ENCODE results near the gene CA7. TPM values are rescaled to one million over a fixed set of nuclear protein-coding genes. Genes with fewer than 3 reads are reported as not detected.

CA7 gene
- total RNA-seq, 2 donors from 2014 or later, result not detected

- DNase-seq, result no peak
- H3K4me3 Mint-ChIP-seq, result peak overlapping the region; percentile 82
- Histone ChIP-seq H3K36me3 (ENCODE audit: control insufficient read depth, insufficient read depth, low read length) (peaks cover 20% of the 10 kb centered on the region), H3K4me1 (ENCODE audit: control insufficient read depth, insufficient read depth, low read length) (peaks cover 6% of the 10 kb centered on the region), H3K27ac (ENCODE audit: low read depth, low read length) (no peak overlapping the region), H3K27me3 (ENCODE audit: control insufficient read depth, insufficient read depth, low read length, poor library complexity, severe bottlenecking) (no peaks in the 10 kb centered on the region), H3K9ac (ENCODE audit: extremely low read depth, low read length, poor library complexity, severe bottlenecking) (peak overlapping the region; percentile 58), H3K9me3 (ENCODE audit: control insufficient read depth, low read length) (no peaks in the 10 kb centered on the region), H3K4me3 (ENCODE audit: low read length) (peak overlapping the region; percentile 87)
- H3K36me3 Mint-ChIP-seq (ENCODE audit: low read depth), result peaks cover 18% of the 10 kb centered on the region
- no peak overlapping the region for H3K27ac Mint-ChIP-seq
- TF ChIP-seq, protein P1, sequence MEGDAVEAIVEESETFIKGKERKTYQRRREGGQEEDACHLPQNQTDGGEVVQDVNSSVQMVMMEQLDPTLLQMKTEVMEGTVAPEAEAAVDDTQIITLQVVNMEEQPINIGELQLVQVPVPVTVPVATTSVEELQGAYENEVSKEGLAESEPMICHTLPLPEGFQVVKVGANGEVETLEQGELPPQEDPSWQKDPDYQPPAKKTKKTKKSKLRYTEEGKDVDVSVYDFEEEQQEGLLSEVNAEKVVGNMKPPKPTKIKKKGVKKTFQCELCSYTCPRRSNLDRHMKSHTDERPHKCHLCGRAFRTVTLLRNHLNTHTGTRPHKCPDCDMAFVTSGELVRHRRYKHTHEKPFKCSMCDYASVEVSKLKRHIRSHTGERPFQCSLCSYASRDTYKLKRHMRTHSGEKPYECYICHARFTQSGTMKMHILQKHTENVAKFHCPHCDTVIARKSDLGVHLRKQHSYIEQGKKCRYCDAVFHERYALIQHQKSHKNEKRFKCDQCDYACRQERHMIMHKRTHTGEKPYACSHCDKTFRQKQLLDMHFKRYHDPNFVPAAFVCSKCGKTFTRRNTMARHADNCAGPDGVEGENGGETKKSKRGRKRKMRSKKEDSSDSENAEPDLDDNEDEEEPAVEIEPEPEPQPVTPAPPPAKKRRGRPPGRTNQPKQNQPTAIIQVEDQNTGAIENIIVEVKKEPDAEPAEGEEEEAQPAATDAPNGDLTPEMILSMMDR (conservative IDR thresholded peaks at IDR 0.05), result no peak
- H3K4me1 Mint-ChIP-seq, result peaks cover 11% of the 10 kb centered on the region
- no peaks in the 10 kb centered on the region for H3K9me3 Mint-ChIP-seq
- H3K27me3 Mint-ChIP-seq (ENCODE audit: insufficient read depth), result peaks cover 8% of the 10 kb centered on the region
- 0 to 4% methylated on average over 8 to 23 of the region's 23 CpGs for WGBS, 2 experiments (ENCODE audit: insufficient coverage in 1 of 2, insufficient read length in 1 of 2)
Observed at GRCh38 chr16:66881014-66881417, 36.8 kb downstream of the CA7 start.

GRCh38 chr16:66881560-66881959 is 37.3 kb downstream of the CA7 start:
- Histone ChIP-seq H3K36me3 (ENCODE audit: control insufficient read depth, insufficient read depth, low read length) (peaks cover 21% of the 10 kb centered on the region), H3K9ac (ENCODE audit: extremely low read depth, low read length, poor library complexity, severe bottlenecking) (peak overlapping the region; percentile 58), H3K27ac (ENCODE audit: low read depth, low read length) (no peak overlapping the region), H3K4me1 (ENCODE audit: control insufficient read depth, insufficient read depth, low read length) (peaks cover 6% of the 10 kb centered on the region), H3K27me3 (ENCODE audit: control insufficient read depth, insufficient read depth, low read length, poor library complexity, severe bottlenecking) (no peaks in the 10 kb centered on the region), H3K9me3 (ENCODE audit: control insufficient read depth, low read length) (no peaks in the 10 kb centered on the region), H3K4me3 (ENCODE audit: low read length) (peak overlapping the region; percentile 87)
- peak overlapping the region; percentile 82 for H3K4me3 Mint-ChIP-seq
- no peaks in the 10 kb centered on the region for H3K9me3 Mint-ChIP-seq
- H3K27me3 Mint-ChIP-seq (ENCODE audit: insufficient read depth), result peaks cover 8% of the 10 kb centered on the region
- peaks cover 18% of the 10 kb centered on the region for H3K36me3 Mint-ChIP-seq (ENCODE audit: low read depth)
- TF ChIP-seq, protein P1 (conservative IDR thresholded peaks at IDR 0.05), result no peak
- no peak overlapping the region for H3K27ac Mint-ChIP-seq
- 75 to 95% methylated on average over 2 of the region's 2 CpGs for WGBS, 2 experiments (ENCODE audit: insufficient coverage in 1 of 2, insufficient read length in 1 of 2)
- no peak for DNase-seq
- H3K4me1 Mint-ChIP-seq, result peaks cover 16% of the 10 kb centered on the region

DNA sequence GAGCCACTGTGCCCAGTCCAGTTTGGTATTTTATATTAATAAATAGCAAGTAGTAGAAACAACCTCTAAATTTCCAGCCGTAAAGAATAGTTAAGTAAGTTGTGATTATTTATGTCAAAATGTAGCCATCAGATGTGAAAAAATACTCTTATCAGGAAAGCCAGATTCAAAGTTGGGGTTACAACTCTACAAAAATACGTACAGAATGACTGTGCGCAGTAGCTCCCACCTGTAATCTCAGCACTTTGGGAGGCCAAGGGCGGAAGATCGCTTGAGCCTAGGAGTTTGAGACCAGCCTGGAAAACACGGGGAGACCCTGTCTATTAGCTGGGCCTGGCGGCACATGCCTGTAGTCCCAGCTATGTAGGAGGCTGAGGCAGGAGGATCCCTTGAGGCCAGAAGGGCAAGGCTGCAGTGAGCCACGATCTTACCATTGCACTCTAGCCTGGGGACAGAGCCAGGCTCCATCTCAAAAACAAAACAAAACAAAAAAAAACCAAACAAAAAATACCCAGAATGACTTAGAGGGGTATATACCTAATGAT is 37.8 kb downstream of the CA7 start:
- Histone ChIP-seq H3K27me3 (ENCODE audit: control insufficient read depth, insufficient read depth, low read length, poor library complexity, severe bottlenecking) (no peaks in the 10 kb centered on the region), H3K27ac (ENCODE audit: low read depth, low read length) (no peak overlapping the region), H3K4me3 (ENCODE audit: low read length) (peak overlapping the region; percentile 87), H3K4me1 (ENCODE audit: control insufficient read depth, insufficient read depth, low read length) (peaks cover 9% of the 10 kb centered on the region), H3K36me3 (ENCODE audit: control insufficient read depth, insufficient read depth, low read length) (peaks cover 21% of the 10 kb centered on the region), H3K9ac (ENCODE audit: extremely low read depth, low read length, poor library complexity, severe bottlenecking) (no peak overlapping the region), H3K9me3 (ENCODE audit: control insufficient read depth, low read length) (no peaks in the 10 kb centered on the region)
- Mint-ChIP-seq H3K4me1 (peaks cover 21% of the 10 kb centered on the region), H3K9me3 (no peaks in the 10 kb centered on the region), H3K36me3 (ENCODE audit: low read depth) (peaks cover 18% of the 10 kb centered on the region), H3K27me3 (ENCODE audit: insufficient read depth) (peaks cover 8% of the 10 kb centered on the region), H3K4me3 (peak overlapping the region; percentile 82), H3K27ac (no peak overlapping the region)
- DNase-seq, result no peak
- TF ChIP-seq, protein P1 (conservative IDR thresholded peaks at IDR 0.05), result no peak
- 92 to 93% methylated on average over 3 to 8 of the region's 8 CpGs for WGBS, 2 experiments (ENCODE audit: insufficient coverage in 1 of 2, insufficient read length in 1 of 2)

Measured in endodermal cell (in vitro differentiated cells).